CD4-positive, alpha-beta T cell (primary cell): Measurements from ENCODE around the gene KIF5A. TPM values are rescaled to one million over a fixed set of nuclear protein-coding genes. Genes with fewer than 3 reads are reported as not detected.

Source experiments
- ATAC-seq: fragments of 200-7000 bp; cut with Tn5 transposase; one replicate; pipeline ENCODE4 v1.10.0; 2022; ENCODE audit warnings: mild to moderate bottlenecking; ENCODE audit not compliant: poor library complexity
- CTCF ChIA-PET: fragments of 350-600 bp; sonication (Branson Sonifier 250); formaldehyde crosslinking; loops from one replicate; lab custom pipeline; 2021; ENCODE audit warnings: antibody characterized with exemption, inconsistent platforms; lab: Charles Lee
- POLR2A ChIA-PET: fragments of 350-600 bp; sonication (Branson Sonifier 250); formaldehyde crosslinking; loops from one replicate; lab custom pipeline; 2021; ENCODE audit warnings: antibody characterized with exemption, inconsistent platforms; lab: Charles Lee
- DNase-seq, 14 experiments: peaks; one replicate each; pipeline ENCODE4 v3.0.0-alpha.2; 2013 to 2020; ENCODE audit warnings: mixed read lengths in 2 of 14
- H3K27ac ChIP-seq, 2 donors: one replicate each; pipeline versions ENCODE4 v1.5.1 to v1.7.0; 2013; ENCODE audit warnings: low read length in 2 of 2, low read depth in 1 of 2, mild to moderate bottlenecking in 1 of 2
- H3K27me3 ChIP-seq, 2 experiments: 1 replicate in 1 of 2; 2 replicates in 1 of 2; pipeline versions ENCODE4 v1.6.1 to v1.7.0; 2013; ENCODE audit warnings: low read length in 2 of 2, control low read depth in 1 of 2, mild to moderate bottlenecking in 1 of 2, moderate library complexity in 1 of 2; ENCODE audit not compliant: insufficient read depth in 2 of 2, control insufficient read depth in 1 of 2
- H3K36me3 ChIP-seq: one replicate; pipeline ENCODE4 v1.6.1; 2013; ENCODE audit warnings: low read length, control low read depth; ENCODE audit not compliant: insufficient read depth
- H3K4me1 ChIP-seq: one replicate; pipeline ENCODE4 v1.6.1; 2013; ENCODE audit warnings: low read length, control low read depth; ENCODE audit not compliant: insufficient read depth
- H3K4me3 ChIP-seq: one replicate; pipeline ENCODE4 v1.5.1; 2013; ENCODE audit warnings: mild to moderate bottlenecking, low read length, moderate library complexity
- H3K9me3 ChIP-seq, 2 experiments: 1 replicate in 1 of 2; 2 replicates in 1 of 2; pipeline versions ENCODE4 v1.6.1 to v1.7.0; 2013; ENCODE audit warnings: low read length in 2 of 2, mild to moderate bottlenecking in 2 of 2, control low read depth in 1 of 2, moderate library complexity in 1 of 2; ENCODE audit not compliant: control insufficient read depth in 1 of 2, insufficient read depth in 1 of 2
- H3K27ac Mint-ChIP-seq: one replicate; pipeline ENCODE4 v1.8.0; 2020; ENCODE audit warnings: mixed read lengths
- H3K27me3 Mint-ChIP-seq: one replicate; pipeline ENCODE4 v1.8.0; 2021; ENCODE audit warnings: mixed read lengths
- H3K36me3 Mint-ChIP-seq: one replicate; pipeline ENCODE4 v1.8.0; 2021; ENCODE audit warnings: low read depth, mixed read lengths
- H3K4me1 Mint-ChIP-seq: one replicate; pipeline ENCODE4 v1.8.0; 2021; ENCODE audit warnings: low read depth, mixed read lengths
- H3K4me3 Mint-ChIP-seq: one replicate; pipeline ENCODE4 v1.8.0; 2020; ENCODE audit warnings: mild to moderate bottlenecking, mixed read lengths
- H3K9me3 Mint-ChIP-seq: one replicate; pipeline ENCODE4 v1.8.0; 2020; ENCODE audit warnings: mixed read lengths
- intact Hi-C, 2 experiments: fragments of 100-400 bp; cut with DNase I in 1 of 2; cut with micrococcal nuclease in 1 of 2; formaldehyde crosslinking; loops; one replicate each; pipeline versions ENCODE4 v1.15.1 to v1.9.0; 2023 to 2025; cut with DNase I, micrococcal nuclease
- total RNA-seq, 174 experiments: library from RNA in 2 of 174; stranded (reverse) in 2 of 174; gene quantifications; one replicate each; pipeline ENCODE4 v1.2.3 and lab custom pipeline; 2021 to 2026
- TF ChIP-seq, protein P1 (sequence below): fragments of 200-600 bp; IDR thresholded peaks from one replicate; pipeline ENCODE4 v1.8.0; 2022; ENCODE audit warnings: antibody characterized with exemption, mild to moderate bottlenecking

The KIF5A gene
- total RNA-seq, 2 experiments from 2014 or later: 0.39 to 0.47 TPM

DNA sequence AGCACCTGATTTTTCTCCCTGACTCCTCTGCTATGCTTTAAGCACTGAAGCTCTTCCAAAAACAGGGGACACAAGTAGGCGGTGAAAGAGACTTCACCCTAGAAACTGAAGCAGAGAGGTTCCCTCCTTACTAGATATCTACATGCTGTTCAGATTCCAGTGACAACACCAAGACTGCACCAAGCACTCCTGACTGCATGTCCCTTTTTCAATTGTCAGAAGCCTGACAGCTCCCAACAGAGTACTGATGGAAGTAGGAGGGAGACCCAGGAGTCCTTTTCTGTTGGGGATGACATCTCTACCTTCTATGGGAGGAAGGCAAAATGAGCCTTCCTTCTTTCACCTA lies 13.3 kb upstream of the KIF5A start:
- intact Hi-C loops: no loop called here
- TF ChIP-seq, protein P1, sequence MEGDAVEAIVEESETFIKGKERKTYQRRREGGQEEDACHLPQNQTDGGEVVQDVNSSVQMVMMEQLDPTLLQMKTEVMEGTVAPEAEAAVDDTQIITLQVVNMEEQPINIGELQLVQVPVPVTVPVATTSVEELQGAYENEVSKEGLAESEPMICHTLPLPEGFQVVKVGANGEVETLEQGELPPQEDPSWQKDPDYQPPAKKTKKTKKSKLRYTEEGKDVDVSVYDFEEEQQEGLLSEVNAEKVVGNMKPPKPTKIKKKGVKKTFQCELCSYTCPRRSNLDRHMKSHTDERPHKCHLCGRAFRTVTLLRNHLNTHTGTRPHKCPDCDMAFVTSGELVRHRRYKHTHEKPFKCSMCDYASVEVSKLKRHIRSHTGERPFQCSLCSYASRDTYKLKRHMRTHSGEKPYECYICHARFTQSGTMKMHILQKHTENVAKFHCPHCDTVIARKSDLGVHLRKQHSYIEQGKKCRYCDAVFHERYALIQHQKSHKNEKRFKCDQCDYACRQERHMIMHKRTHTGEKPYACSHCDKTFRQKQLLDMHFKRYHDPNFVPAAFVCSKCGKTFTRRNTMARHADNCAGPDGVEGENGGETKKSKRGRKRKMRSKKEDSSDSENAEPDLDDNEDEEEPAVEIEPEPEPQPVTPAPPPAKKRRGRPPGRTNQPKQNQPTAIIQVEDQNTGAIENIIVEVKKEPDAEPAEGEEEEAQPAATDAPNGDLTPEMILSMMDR: no peak

DNA sequence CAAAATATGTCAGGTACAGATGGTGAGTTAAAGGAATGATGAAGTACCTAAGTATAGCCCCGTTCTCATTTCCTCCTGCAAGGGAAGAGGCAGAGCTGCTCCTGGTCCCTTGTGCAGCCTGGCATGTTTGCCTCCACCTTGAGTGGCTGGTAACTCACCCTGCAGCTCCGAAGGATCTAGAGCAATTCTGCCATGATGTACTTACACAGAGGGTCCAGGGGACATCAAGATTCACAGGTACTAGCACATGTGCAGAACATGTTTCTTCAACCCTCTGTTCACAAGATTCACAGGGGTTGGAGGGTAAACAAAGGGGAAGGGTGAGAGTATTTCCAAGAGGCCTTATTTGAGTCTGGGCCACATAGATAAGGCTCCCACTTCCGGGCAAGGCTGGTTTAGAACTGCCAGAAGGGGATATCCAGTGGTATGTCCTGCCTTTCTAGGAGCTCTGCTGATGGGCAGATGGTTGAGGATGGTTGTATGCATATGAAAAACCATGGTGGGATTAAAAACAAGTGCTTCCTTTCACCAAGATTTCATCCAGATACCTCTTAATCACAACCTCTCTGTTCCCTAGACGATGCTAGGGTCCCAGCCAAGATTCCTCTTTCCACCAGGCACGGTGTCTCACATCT lies 10.6 kb upstream of the KIF5A start:
- no peak overlapping the region for H3K4me3 Mint-ChIP-seq
- no peaks in the 10 kb centered on the region for H3K27me3 Mint-ChIP-seq
- Histone ChIP-seq H3K27ac (no peak overlapping the region), H3K27me3 (no peaks in the 10 kb centered on the region), H3K4me1 (peaks cover 5% of the 10 kb centered on the region), H3K4me3 (no peak overlapping the region), H3K36me3 (peaks cover 36% of the 10 kb centered on the region), H3K9me3 (no peaks in the 10 kb centered on the region)
- no peak for ATAC-seq
- ChIA-PET POLR2A (interaction anchor here (1.0 kb wide), 1 partner anchor 8 kb away, joined by 3 read pairs; the partner anchor contains the start of gene DCTN2), CTCF (no interaction called here)
- TF ChIP-seq, protein P1: no peak
- no peaks in the 10 kb centered on the region for H3K9me3 Mint-ChIP-seq
- DNase-seq: no peak
- peaks cover 15% of the 10 kb centered on the region for H3K4me1 Mint-ChIP-seq
- intact Hi-C loops: no loop called here
- H3K36me3 Mint-ChIP-seq: peaks cover 58% of the 10 kb centered on the region
- H3K27ac Mint-ChIP-seq: no peak overlapping the region

More for the DNA sequence above, 13.3 kb upstream of the KIF5A start:
- Histone ChIP-seq H3K4me1 (no peaks in the 10 kb centered on the region), H3K9me3 (no peaks in the 10 kb centered on the region), H3K36me3 (peaks cover 61% of the 10 kb centered on the region), H3K27me3 (no peaks in the 10 kb centered on the region), H3K27ac (no peak overlapping the region), H3K4me3 (no peak overlapping the region)
- ChIA-PET POLR2A (no interaction called here), CTCF (no interaction called here)
- no peaks in the 10 kb centered on the region for H3K27me3 Mint-ChIP-seq
- peaks cover 84% of the 10 kb centered on the region for H3K36me3 Mint-ChIP-seq
- ATAC-seq (no peak), DNase-seq (no peak)
- H3K4me3 Mint-ChIP-seq: no peak overlapping the region
- peaks cover 6% of the 10 kb centered on the region for H3K4me1 Mint-ChIP-seq
- no peaks in the 10 kb centered on the region for H3K9me3 Mint-ChIP-seq
- H3K27ac Mint-ChIP-seq: no peak overlapping the region

DNA sequence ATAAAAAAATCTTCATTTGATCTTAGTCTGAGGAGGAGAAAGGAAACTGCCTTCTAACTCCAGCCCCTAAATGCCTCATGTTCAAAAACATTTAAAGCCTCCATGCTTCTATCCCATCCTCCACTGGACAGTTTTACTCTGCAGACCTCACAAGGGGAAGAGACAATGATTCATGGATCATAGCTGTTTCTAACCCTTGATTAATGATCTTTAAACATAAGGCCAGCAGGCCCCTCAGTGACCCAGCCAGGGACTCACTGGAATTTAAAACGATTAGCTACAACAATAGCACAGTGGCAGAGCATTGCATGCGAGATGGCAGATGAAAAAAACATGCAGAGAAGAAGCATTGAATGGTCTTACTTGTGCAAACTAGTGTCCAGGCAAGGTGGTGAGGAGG lies 8.8 kb upstream of the KIF5A start:
- Mint-ChIP-seq H3K27ac (no peak overlapping the region), H3K36me3 (peaks cover 50% of the 10 kb centered on the region), H3K27me3 (no peaks in the 10 kb centered on the region), H3K4me1 (peaks cover 29% of the 10 kb centered on the region), H3K4me3 (no peak overlapping the region), H3K9me3 (no peaks in the 10 kb centered on the region)
- DNase-seq: no peak
- ChIA-PET CTCF (no interaction called here), POLR2A (interaction anchor here (1.5 kb wide), 1 partner anchor 14 kb away, joined by 3 read pairs; no protein-coding TSS in a partner anchor)
- Histone ChIP-seq H3K4me1 (peaks cover 10% of the 10 kb centered on the region), H3K36me3 (peaks cover 23% of the 10 kb centered on the region), H3K9me3 (no peaks in the 10 kb centered on the region), H3K27ac (no peak overlapping the region), H3K27me3 (no peaks in the 10 kb centered on the region), H3K4me3 (no peak overlapping the region)
- ATAC-seq: no peak
- intact Hi-C loops: no loop called here
- TF ChIP-seq, protein P1: no peak
